H9 (cell line): ENCODE results near the gene KCNS3. TPM values are rescaled to one million over a fixed set of nuclear protein-coding genes. Genes with fewer than 3 reads are reported as not detected.

Experiments
- DNase-seq: peaks from one replicate; pipeline ENCODE4 v3.0.0-alpha.2; 2017
- H2AFZ ChIP-seq: one replicate; pipeline ENCODE4 v1.6.1; 2013; ENCODE audit warnings: mild to moderate bottlenecking, low read length, control low read depth, moderate library complexity
- H2AK5ac ChIP-seq: 2 replicates; pipeline ENCODE4 v1.6.1; 2013; ENCODE audit warnings: low read length, control low read depth, mixed read lengths; ENCODE audit not compliant: insufficient read length
- H2BK120ac ChIP-seq: one replicate; pipeline ENCODE4 v1.6.1; 2013; ENCODE audit warnings: low read depth, mild to moderate bottlenecking, low read length, control low read depth, inconsistent platforms; ENCODE audit not compliant: poor library complexity, severe bottlenecking
- H2BK12ac ChIP-seq: 2 replicates; pipeline ENCODE4 v1.6.1; 2013; ENCODE audit warnings: low read length, control low read depth, mixed read lengths, low read depth; ENCODE audit not compliant: insufficient read length
- H2BK15ac ChIP-seq: 2 replicates; pipeline ENCODE4 v1.6.1; 2013; ENCODE audit warnings: low read depth, low read length, control low read depth
- H2BK20ac ChIP-seq: one replicate; pipeline ENCODE4 v1.6.1; 2013; ENCODE audit warnings: low read depth, mild to moderate bottlenecking, low read length, control low read depth, inconsistent platforms; ENCODE audit not compliant: poor library complexity, severe bottlenecking
- H2BK5ac ChIP-seq: 2 replicates; pipeline ENCODE4 v1.6.1; 2013; ENCODE audit warnings: low read length, control low read depth, mixed read lengths; ENCODE audit not compliant: insufficient read length
- H3K14ac ChIP-seq: 2 replicates; pipeline ENCODE4 v1.6.1; 2013; ENCODE audit warnings: low read length, control low read depth; ENCODE audit not compliant: insufficient read depth
- H3K18ac ChIP-seq: 2 replicates; pipeline ENCODE4 v1.6.1; 2013; ENCODE audit warnings: low read depth, mild to moderate bottlenecking, mixed read lengths, low read length, control low read depth; ENCODE audit not compliant: insufficient read length
- H3K23ac ChIP-seq: 2 replicates; pipeline ENCODE4 v1.6.1; 2013; ENCODE audit warnings: low read length, control low read depth, mixed read lengths, low read depth; ENCODE audit not compliant: insufficient read length
- H3K23me2 ChIP-seq: 2 replicates; pipeline ENCODE4 v1.6.1; 2013; ENCODE audit warnings: low read depth, mild to moderate bottlenecking, mixed read lengths, low read length, control low read depth; ENCODE audit not compliant: insufficient read length, poor library complexity, severe bottlenecking
- H3K27ac ChIP-seq: 2 replicates; pipeline ENCODE4 v1.5.1; 2013; ENCODE audit warnings: low read length, control low read depth, mixed read lengths, low read depth; ENCODE audit not compliant: insufficient read length
- H3K27me3 ChIP-seq: 2 replicates; pipeline ENCODE4 v1.6.1; 2013; ENCODE audit warnings: low read length, control low read depth, inconsistent platforms; ENCODE audit not compliant: insufficient read depth
- H3K4ac ChIP-seq: 2 replicates; pipeline ENCODE4 v1.6.1; 2013; ENCODE audit warnings: low read depth, mild to moderate bottlenecking, control low read depth, inconsistent platforms, low read length, moderate library complexity
- H3K4me1 ChIP-seq: 2 replicates; pipeline ENCODE4 v1.6.1; 2013; ENCODE audit warnings: low read length, control low read depth, inconsistent platforms; ENCODE audit not compliant: insufficient read depth
- H3K4me2 ChIP-seq: 2 replicates; pipeline ENCODE4 v1.6.1; 2013; ENCODE audit warnings: low read length, control low read depth, mixed read lengths; ENCODE audit not compliant: insufficient read length, insufficient read depth
- H3K56ac ChIP-seq: 2 replicates; pipeline ENCODE4 v1.6.1; 2013; ENCODE audit warnings: low read depth, mild to moderate bottlenecking, mixed read lengths, low read length, control low read depth; ENCODE audit not compliant: insufficient read length
- H3K79me1 ChIP-seq: 2 replicates; pipeline ENCODE4 v1.6.1; 2013; ENCODE audit warnings: low read depth, mild to moderate bottlenecking, moderate library complexity, low read length, control low read depth, inconsistent platforms; ENCODE audit not compliant: insufficient read depth, poor library complexity, severe bottlenecking
- H3K79me2 ChIP-seq: 2 replicates; pipeline ENCODE4 v1.6.1; 2013; ENCODE audit warnings: low read length, control low read depth, inconsistent platforms; ENCODE audit not compliant: insufficient read depth
- H3K9ac ChIP-seq: 2 replicates; pipeline ENCODE4 v1.6.1; 2013; ENCODE audit warnings: low read length, control low read depth, mixed read lengths; ENCODE audit not compliant: insufficient read length; ENCODE audit errors: extremely low read depth
- H3K9me3 ChIP-seq: one replicate; pipeline ENCODE4 v1.6.1; 2013; ENCODE audit warnings: low read depth, low read length, inconsistent platforms; ENCODE audit not compliant: control insufficient read depth
- H3T11ph ChIP-seq: one replicate; pipeline ENCODE4 v1.6.1; 2013; ENCODE audit warnings: mild to moderate bottlenecking, low read length, control low read depth, inconsistent platforms
- H4K20me1 ChIP-seq: one replicate; pipeline ENCODE4 v1.6.1; 2013; ENCODE audit not compliant: control insufficient read depth, insufficient read length, insufficient read depth
- H4K5ac ChIP-seq: 2 replicates; pipeline ENCODE4 v1.6.1; 2013; ENCODE audit warnings: low read depth, mild to moderate bottlenecking, mixed read lengths, low read length, control low read depth; ENCODE audit not compliant: insufficient read length
- H4K8ac ChIP-seq: replicated peaks from 2 replicates; pipeline ENCODE4 v1.6.1; 2013; ENCODE audit warnings: low read length, control low read depth, mixed read lengths, low read depth; ENCODE audit not compliant: insufficient read length
- H4K91ac ChIP-seq: 2 replicates; pipeline ENCODE4 v1.6.1; 2013; ENCODE audit warnings: low read depth, mild to moderate bottlenecking, moderate library complexity, mixed read lengths, low read length, control low read depth; ENCODE audit not compliant: insufficient read length
- H3K27ac Mint-ChIP-seq, 3 experiments: 2 replicates in 2 of 3; 3 replicates in 1 of 3; pipeline ENCODE4 v1.8.0; 2020 to 2021; ENCODE audit warnings: mixed read lengths in 3 of 3, mild to moderate bottlenecking in 1 of 3, moderate library complexity in 1 of 3
- H3K27me3 Mint-ChIP-seq: 2 replicates; pipeline ENCODE4 v1.8.0; 2021; ENCODE audit warnings: low read depth, mild to moderate bottlenecking, moderate library complexity, mixed read lengths
- H3K36me3 Mint-ChIP-seq, 3 experiments: 2 replicates in 2 of 3; 3 replicates in 1 of 3; pipeline ENCODE4 v1.8.0; 2020 to 2021; ENCODE audit warnings: low read depth in 3 of 3, mixed read lengths in 3 of 3; ENCODE audit not compliant: insufficient read depth in 1 of 3
- H3K4me1 Mint-ChIP-seq, 2 experiments: 2 replicates each; pipeline ENCODE4 v1.8.0; 2020; ENCODE audit warnings: mixed read lengths in 2 of 2
- H3K4me3 Mint-ChIP-seq, 2 experiments: 2 replicates in 1 of 2; 3 replicates in 1 of 2; pipeline ENCODE4 v1.8.0; 2020 to 2021; ENCODE audit warnings: mild to moderate bottlenecking in 2 of 2, mixed read lengths in 2 of 2, moderate library complexity in 1 of 2
- H3K9me3 Mint-ChIP-seq, 2 experiments: 2 replicates in 1 of 2; 3 replicates in 1 of 2; pipeline ENCODE4 v1.8.0; 2020; ENCODE audit warnings: mild to moderate bottlenecking in 2 of 2, mixed read lengths in 2 of 2, moderate library complexity in 1 of 2
- CTCF ChIP-seq: fragments of 200-600 bp; sonication (generic); conservative IDR thresholded peaks from 3 replicates; pipeline ENCODE4 v1.8.0; 2021; ENCODE audit warnings: antibody characterized with exemption, mild to moderate bottlenecking
- WGBS: extraction: QIAGEN DNeasy Blood & Tissue Kit; methylation state at CpG from one replicate; pipeline ENCODE4 v1.1.7; 2013; ENCODE audit warnings: missing lambda C conversion rate, low lambda C conversion rate, mixed read lengths; ENCODE audit not compliant: insufficient read length; ENCODE audit errors: extremely low coverage; 5-methylcytosine and 5-hydroxymethylcytosine counted together
- total RNA-seq: library from RNA; stranded (reverse); gene quantifications from 2 replicates; pipeline ENCODE4 v1.2.1, GENCODE V29; 2021

The KCNS3 gene
- total RNA-seq, 1 experiment from 2014 or later: 8.0 TPM

DNA sequence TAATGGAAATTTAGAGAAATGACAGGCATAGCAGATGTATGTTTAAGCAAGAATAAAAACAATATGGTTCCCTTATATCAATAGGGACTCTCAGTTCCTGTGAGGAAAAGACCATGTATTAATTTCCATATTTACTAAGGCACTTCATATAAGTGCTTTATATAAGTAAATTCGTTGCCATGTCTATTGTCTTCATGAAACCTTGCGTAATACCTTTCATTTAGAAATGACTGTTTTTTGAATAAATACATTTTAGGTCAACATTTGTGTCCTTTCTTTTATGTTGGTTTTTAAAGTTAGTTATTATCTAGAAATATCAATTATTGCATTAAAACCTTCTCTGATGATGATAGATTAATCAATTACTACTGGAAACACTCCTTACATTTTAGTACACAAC is 83.3 kb downstream of the KCNS3 start:
- Histone ChIP-seq H3K4me2 (no peak overlapping the region), H4K5ac (no peak overlapping the region), H3K18ac (no peak overlapping the region), H2AK5ac (no peak overlapping the region), H3K9me3 (no peaks in the 10 kb centered on the region), H3K9ac (no peak overlapping the region), H4K91ac (no peak overlapping the region), H3T11ph (no peak overlapping the region), H4K8ac (no peak overlapping the region), H3K4me1 (no peaks in the 10 kb centered on the region), H4K20me1 (no peaks in the 10 kb centered on the region), H3K14ac (no peak overlapping the region), H3K4ac (no peak overlapping the region), H3K56ac (no peak overlapping the region), H2BK12ac (no peak overlapping the region), H2BK20ac (no peak overlapping the region), H3K79me1 (no peaks in the 10 kb centered on the region), H2AFZ (no peak overlapping the region), H3K79me2 (no peaks in the 10 kb centered on the region), H2BK5ac (no peak overlapping the region), H3K23ac (no peak overlapping the region), H2BK15ac (no peak overlapping the region), H3K27ac (no peak overlapping the region), H3K23me2 (no peaks in the 10 kb centered on the region), H2BK120ac (no peak overlapping the region), H3K27me3 (no peaks in the 10 kb centered on the region)
- Mint-ChIP-seq H3K27me3 (no peaks in the 10 kb centered on the region; the same call in 1 of the 2 replicates), H3K9me3 (no peaks in the 10 kb centered on the region; a peak in 1 of 5 replicates), H3K36me3 (no peaks in the 10 kb centered on the region), H3K4me1 (peaks cover 8 to 13% of the 10 kb centered on the region in 2 experiments), H3K27ac (no peak overlapping the region), H3K4me3 (no peak overlapping the region)
- no peak for DNase-seq
- no peak for TF ChIP-seq CTCF
- no CpG with 5 or more reads among the region's 2 CpGs for WGBS
